IMR-90 (cell line): Measurements from ENCODE around the gene RND1. TPM values are rescaled to one million over a fixed set of nuclear protein-coding genes. Genes with fewer than 3 reads are reported as not detected.

ENCODE experiments used
- ATAC-seq: fragments of 200-7000 bp; cut with Tn5 transposase; 2 replicates; pipeline ENCODE4 v1.9.1; 2020; ENCODE audit warnings: low read depth, mild to moderate bottlenecking, moderate library complexity
- BruUV-seq: library from RNA; stranded (reverse); fragments of 400-500 nt; replicated peaks from 2 replicates; lab custom pipeline; 2021; lab: Mats Ljungman, UMichigan
- CTCF ChIA-PET: fragments of 300-600 bp; formaldehyde crosslinking; extraction: SDS; loops from one replicate; lab custom pipeline; 2021; ENCODE audit warnings: antibody characterized with exemption; lab: Yijun Ruan, JAX
- POLR2A ChIA-PET: fragments of 300-600 bp; sonication (Branson Sonifier 250); formaldehyde crosslinking; loops from one replicate; lab custom pipeline; 2022; ENCODE audit warnings: antibody characterized with exemption; ENCODE audit not compliant: unreplicated experiment; lab: Charles Lee
- DNase-seq: peaks from one replicate; pipeline ENCODE4 v3.0.0; 2013
- H2AFZ ChIP-seq: replicated peaks from 2 replicates; pipeline ENCODE3; 2013; ENCODE audit warnings: low read length, mild to moderate bottlenecking; ENCODE audit not compliant: poor library complexity
- H2AK5ac ChIP-seq: 2 replicates; pipeline ENCODE4 v1.6.1; 2013; ENCODE audit warnings: low read depth, low read length, inconsistent platforms
- H2AK9ac ChIP-seq: replicated peaks from 2 replicates; pipeline ENCODE3; 2013; ENCODE audit warnings: mild to moderate bottlenecking, low read depth, low read length, moderate library complexity; ENCODE audit not compliant: poor library complexity
- H2BK120ac ChIP-seq: 2 replicates; pipeline ENCODE4 v1.6.1; 2013; ENCODE audit warnings: low read depth, low read length, inconsistent platforms
- H2BK15ac ChIP-seq: 3 replicates; pipeline ENCODE4 v1.6.1; 2013; ENCODE audit warnings: low read depth, low read length, inconsistent platforms
- H2BK20ac ChIP-seq: 2 replicates; pipeline ENCODE4 v1.6.1; 2013; ENCODE audit warnings: low read depth, mild to moderate bottlenecking, inconsistent platforms, low read length, moderate library complexity
- H2BK5ac ChIP-seq: 2 replicates; pipeline ENCODE4 v1.6.1; 2013; ENCODE audit warnings: mild to moderate bottlenecking, low read depth, low read length, inconsistent platforms; ENCODE audit not compliant: poor library complexity, severe bottlenecking
- H3K14ac ChIP-seq: replicated peaks from 2 replicates; pipeline ENCODE4 v1.6.1; 2013; ENCODE audit warnings: low read depth, low read length, inconsistent platforms
- H3K18ac ChIP-seq: 2 replicates; pipeline ENCODE4 v1.6.1; 2013; ENCODE audit warnings: low read depth, low read length, control low read depth
- H3K23ac ChIP-seq: 2 replicates; pipeline ENCODE4 v1.6.1; 2013; ENCODE audit warnings: low read depth, low read length, inconsistent platforms
- H3K27ac ChIP-seq: 2 replicates; pipeline ENCODE4 v1.5.1; 2013; ENCODE audit warnings: mild to moderate bottlenecking, control low read depth, low read length; ENCODE audit not compliant: insufficient read depth
- H3K27me3 ChIP-seq: 2 replicates; pipeline ENCODE4 v1.6.1; 2013; ENCODE audit warnings: low read length; ENCODE audit not compliant: control insufficient read depth, insufficient read depth
- H3K36me3 ChIP-seq: 2 replicates; pipeline ENCODE4 v1.6.1; 2013; ENCODE audit warnings: low read length, mixed read lengths; ENCODE audit not compliant: control insufficient read depth, insufficient read depth
- H3K4ac ChIP-seq: 2 replicates; pipeline ENCODE4 v1.6.1; 2013; ENCODE audit warnings: low read depth, low read length, inconsistent platforms
- H3K4me1 ChIP-seq: 2 replicates; pipeline ENCODE4 v1.6.1; 2013; ENCODE audit warnings: low read length, mixed read lengths; ENCODE audit not compliant: control insufficient read depth, insufficient read depth
- H3K4me2 ChIP-seq: 2 replicates; pipeline ENCODE4 v1.6.1; 2013; ENCODE audit warnings: low read depth, mild to moderate bottlenecking, control low read depth, low read length, moderate library complexity
- H3K4me3 ChIP-seq: 2 replicates; pipeline ENCODE4 v1.5.1; 2013; ENCODE audit warnings: low read depth, mild to moderate bottlenecking, control low read depth, low read length, moderate library complexity; ENCODE audit not compliant: insufficient read depth
- H3K56ac ChIP-seq: 2 replicates; pipeline ENCODE4 v1.6.1; 2013; ENCODE audit warnings: low read length, inconsistent platforms; ENCODE audit not compliant: insufficient read depth; ENCODE audit errors: extremely low read depth
- H3K79me1 ChIP-seq, 2 experiments: 2 replicates each; pipeline ENCODE4 v1.6.1; 2013; ENCODE audit warnings: low read length in 2 of 2, inconsistent platforms in 1 of 2, low read depth in 1 of 2
- H3K9ac ChIP-seq: 2 replicates; pipeline ENCODE4 v1.6.1; 2013; ENCODE audit warnings: low read depth, low read length, control low read depth
- H3K9me1 ChIP-seq: 2 replicates; pipeline ENCODE4 v1.6.1; 2013; ENCODE audit warnings: low read length, inconsistent platforms; ENCODE audit not compliant: insufficient read depth
- H3K9me3 ChIP-seq: 2 replicates; pipeline ENCODE4 v1.6.1; 2013; ENCODE audit warnings: low read length; ENCODE audit not compliant: control insufficient read depth, insufficient read depth
- H4K20me1 ChIP-seq: 2 replicates; pipeline ENCODE4 v1.6.1; 2013; ENCODE audit warnings: low read length, inconsistent platforms; ENCODE audit not compliant: insufficient read depth
- H4K5ac ChIP-seq: 2 replicates; pipeline ENCODE4 v1.6.1; 2013; ENCODE audit warnings: mild to moderate bottlenecking, low read depth, low read length, control low read depth
- H4K8ac ChIP-seq, 2 experiments: 2 replicates each; pipeline ENCODE4 v1.6.1; 2013; ENCODE audit warnings: low read depth in 2 of 2, low read length in 2 of 2, control low read depth in 1 of 2, inconsistent platforms in 1 of 2
- H4K91ac ChIP-seq: 2 replicates; pipeline ENCODE4 v1.6.1; 2013; ENCODE audit warnings: low read depth, low read length, inconsistent platforms; ENCODE audit not compliant: insufficient read depth
- CTCF ChIP-seq: conservative IDR thresholded peaks from 2 replicates; pipeline ENCODE4 v1.5.1; 2012; ENCODE audit warnings: mild to moderate bottlenecking, low read depth, low read length, improper control_type of control experiment
- POLR2A ChIP-seq: IDR thresholded peaks from 2 replicates; pipeline ENCODE4 v1.6.1; 2012; ENCODE audit warnings: mild to moderate bottlenecking, low read depth, low read length
- RAD21 ChIP-seq: IDR thresholded peaks from 2 replicates; pipeline ENCODE4 v1.6.1; 2012; ENCODE audit warnings: low read length, improper control_type of control experiment
- WGBS, 2 experiments: methylation state at CpG; one replicate each; pipeline versions ENCODE4 v1.1.5 to v1.1.7; 2013; ENCODE audit warnings: missing lambda C conversion rate in 2 of 2; ENCODE audit not compliant: insufficient read length in 1 of 2; ENCODE audit errors: extremely low coverage in 2 of 2; 5-methylcytosine and 5-hydroxymethylcytosine counted together
- dilution Hi-C: fragments of 300-500 bp; cut with HindIII; formaldehyde crosslinking; loops from one replicate; pipeline ENCODE4 v1.14.3; 2018; ENCODE audit warnings: low sequenced_read_pairs; ENCODE audit not compliant: unreplicated experiment
- in situ Hi-C: fragments of 300-500 bp; cut with MboI; formaldehyde crosslinking; loops from 3 replicates; pipeline ENCODE4 v1.14.3; 2019; ENCODE audit warnings: low sequenced_read_pairs, inconsistent platforms, mixed read lengths
- intact Hi-C: fragments of 100-400 bp; cut with micrococcal nuclease; formaldehyde crosslinking; loops from 2 replicates; pipeline ENCODE4 v1.10.0; 2022
- polyA plus RNA-seq, 3 experiments: library from polyadenylated mRNA; depleted of rRNA; stranded (reverse); fragments of >200 nt; gene quantifications; 2 replicates each; pipeline ENCODE4 v1.2.3, GENCODE V29; 2012; ENCODE audit warnings: low replicate concordance in 1 of 3
- total RNA-seq: library from RNA; depleted of rRNA; stranded (reverse); fragments of >200 nt; gene quantifications from 2 replicates; pipeline ENCODE4 v1.2.3, GENCODE V29; 2012

The RND1 gene
- total and polyA plus RNA-seq, 2 of the 4 experiments (the other 2 are of a cell fraction), result under 0.01 to 0.21 TPM

GRCh38 chr12:48883305-48884161 lies 17.9 kb upstream of the RND1 start:
- no peaks in the 10 kb centered on the region for H3K79me1 ChIP-seq
- H2BK120ac ChIP-seq, result no peak overlapping the region; the same call in 1 of the 2 replicates
- H3K4ac ChIP-seq, result no peak overlapping the region
- H4K91ac ChIP-seq, result no peak overlapping the region; the same call in 1 of the 2 replicates
- H3K14ac ChIP-seq, result peak overlapping the region; percentile 25; the same call in 1 of the 2 replicates
- ChIA-PET CTCF (interaction anchor here (0.6 to 2.7 kb wide), 4 partner anchors 15 to 31 kb away, joined by 3 to 11 read pairs (median 5); partner anchors contain the start of genes DDX23 and RND1), POLR2A (no interaction called here)
- no peak overlapping the region for H2AK9ac ChIP-seq
- 0 out of 2 replicates have a peak overlapping the region, but pooled peaks have one; percentile 25 for H3K23ac ChIP-seq
- no peak overlapping the region for H3K4me3 ChIP-seq
- peak; percentile 24 for DNase-seq
- H3K4me2 ChIP-seq, result no peak overlapping the region
- H3K4me1 ChIP-seq, result peaks cover 15% of the 10 kb centered on the region
- intact Hi-C loops (no loop called here), dilution Hi-C loops (no loop called here), in situ Hi-C loops (no loop called here)
- peak overlapping the region; percentile 14; the same call in 1 of the 3 replicates for H2BK15ac ChIP-seq
- no peak overlapping the region for H3K27ac ChIP-seq
- H3K56ac ChIP-seq, result no peak overlapping the region
- TF ChIP-seq RAD21 (no peak), CTCF (no peak), POLR2A (no peak)
- H3K9me3 ChIP-seq, result no peaks in the 10 kb centered on the region
- H4K8ac ChIP-seq, result peak overlapping the region in 1 of 2 experiments; percentile 61; a peak in 1 of 4 replicates
- WGBS, 2 experiments, result 17% methylated on average over 1 of the region's 13 CpGs; no CpG with 5 or more reads in 1 of the 2 experiments
- no peaks in the 10 kb centered on the region for H3K36me3 ChIP-seq
- H2AK5ac ChIP-seq, result peak overlapping the region; percentile 66
- peak; percentile 18; the same call in 1 of the 2 replicates for ATAC-seq
- peaks cover 8% of the 10 kb centered on the region for H3K27me3 ChIP-seq
- no peak overlapping the region for H3K9ac ChIP-seq
- H3K9me1 ChIP-seq, result no peaks in the 10 kb centered on the region; the same call in 1 of the 2 replicates
- H3K18ac ChIP-seq, result no peak overlapping the region
- H4K20me1 ChIP-seq, result no peaks in the 10 kb centered on the region
- no TSS peak for BruUV-seq
- no peak overlapping the region; the same call in 1 of the 2 replicates for H4K5ac ChIP-seq
- H2BK5ac ChIP-seq, result no peak overlapping the region
- peak overlapping the region; percentile 44 for H2AFZ ChIP-seq
- peak overlapping the region; percentile 30; the same call in 1 of the 2 replicates for H2BK20ac ChIP-seq
